Stomach (tissue), 19 donors: ENCODE data around the gene RIOK3. TPM values are rescaled to one million over a fixed set of nuclear protein-coding genes. Genes with fewer than 3 reads are reported as not detected.

Experiments
- DNase-seq, 2 donors: peaks; one replicate each; pipeline versions ENCODE4 v3.0.0 to v3.0.0-alpha.2; 2013 to 2019
- H3K27ac ChIP-seq, 5 donors: fragments of 200-600 bp in 4 of 5; sonication (generic) in 4 of 5; one replicate each; pipeline ENCODE4 v1.5.1; 2013 to 2019; ENCODE audit warnings: mild to moderate bottlenecking in 1 of 5, moderate library complexity in 1 of 5
- H3K27me3 ChIP-seq, 3 donors: fragments of 200-600 bp; sonication (generic); one replicate each; pipeline ENCODE4 v1.5.1; 2017 to 2019; ENCODE audit warnings: mixed run types in 1 of 3
- H3K36me3 ChIP-seq, 4 donors: fragments of 200-600 bp; sonication (generic); 1 replicate in 3 of 4; 2 replicates in 1 of 4; pipeline ENCODE4 v1.5.1; 2016 to 2019
- H3K4me1 ChIP-seq, 4 donors: fragments of 200-600 bp; sonication (generic); one replicate each; pipeline ENCODE4 v1.5.1; 2016 to 2019
- H3K4me3 ChIP-seq, 4 donors: fragments of 200-600 bp; sonication (generic) in 3 of 4; one replicate each; pipeline ENCODE4 v1.5.1; 2016 to 2019; ENCODE audit warnings: mild to moderate bottlenecking in 1 of 4
- H3K9me3 ChIP-seq, 4 donors: fragments of 200-600 bp; sonication (generic); one replicate each; pipeline ENCODE4 v1.5.1; 2016 to 2019
- EP300 ChIP-seq: sonication (generic); formaldehyde crosslinking; IDR thresholded peaks from one replicate; pipeline ENCODE4 v1.6.1; 2017; ENCODE audit warnings: antibody characterized with exemption
- POLR2A ChIP-seq, 4 donors: fragments of 450-650 bp; IDR thresholded peaks; one replicate each; pipeline ENCODE4 v1.6.1; 2016; ENCODE audit warnings: antibody characterized with exemption in 4 of 4, control low read depth in 2 of 4, mild to moderate bottlenecking in 1 of 4, moderate library complexity in 1 of 4
- POLR2AphosphoS5 ChIP-seq, 3 donors: sonication (generic); formaldehyde crosslinking; IDR thresholded peaks; one replicate each; pipeline ENCODE4 v1.6.1; 2016; ENCODE audit warnings: antibody characterized with exemption in 3 of 3
- WGBS, 5 donors: extraction: QIAGEN DNeasy Blood & Tissue Kit in 3 of 5; methylation state at CpG; one replicate each; pipeline versions ENCODE4 v1.1.5 to v1.1.7; 2013 to 2018; 5-methylcytosine and 5-hydroxymethylcytosine counted together
- intact Hi-C: fragments of 100-400 bp; cut with DNase I; formaldehyde crosslinking; loops from one replicate; pipeline ENCODE4 v1.15.1; 2023; ENCODE audit warnings: low total_unique reads
- long read RNA-seq, 10 donors: transcript quantifications; one replicate each; lab custom pipeline, GENCODE V29; 2026
- polyA plus RNA-seq, 3 donors: library from polyadenylated mRNA; stranded (reverse); fragments of 200-250 nt; gene quantifications; one replicate each; pipeline ENCODE4 v1.2.3, GENCODE V29; 2013
- total RNA-seq, 5 donors: library from RNA; depleted of rRNA; stranded (reverse); fragments of >200 nt; gene quantifications; one replicate each; pipeline versions ENCODE4 v1.1.0 to v1.2.3, GENCODE V29; 2014 to 2016
- TF ChIP-seq, protein P1 (sequence below), 7 experiments: fragments of 450-650 bp in 4 of 7; fragments of 200-600 bp in 3 of 7; sonication (generic) in 3 of 7; IDR thresholded peaks; one replicate each; pipeline ENCODE4 v1.5.1; 2016 to 2019; ENCODE audit warnings: antibody characterized with exemption in 7 of 7, control low read depth in 2 of 7, mild to moderate bottlenecking in 1 of 7
- donor health status: healthy with polysubstance abuse.
- donor health status: Bipolar disorder and iron deficiency.
- donor health status: healthy.

Gene RIOK3, protein sequence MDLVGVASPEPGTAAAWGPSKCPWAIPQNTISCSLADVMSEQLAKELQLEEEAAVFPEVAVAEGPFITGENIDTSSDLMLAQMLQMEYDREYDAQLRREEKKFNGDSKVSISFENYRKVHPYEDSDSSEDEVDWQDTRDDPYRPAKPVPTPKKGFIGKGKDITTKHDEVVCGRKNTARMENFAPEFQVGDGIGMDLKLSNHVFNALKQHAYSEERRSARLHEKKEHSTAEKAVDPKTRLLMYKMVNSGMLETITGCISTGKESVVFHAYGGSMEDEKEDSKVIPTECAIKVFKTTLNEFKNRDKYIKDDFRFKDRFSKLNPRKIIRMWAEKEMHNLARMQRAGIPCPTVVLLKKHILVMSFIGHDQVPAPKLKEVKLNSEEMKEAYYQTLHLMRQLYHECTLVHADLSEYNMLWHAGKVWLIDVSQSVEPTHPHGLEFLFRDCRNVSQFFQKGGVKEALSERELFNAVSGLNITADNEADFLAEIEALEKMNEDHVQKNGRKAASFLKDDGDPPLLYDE
- 100 to 1,000 TPM in 1 of 5 donors, 10 to 100 TPM in 4; 49.4 to 140 (median 67.2) TPM for total RNA-seq
- 10 to 100 TPM; 28.3 to 76.7 (median 52.7) TPM for polyA plus RNA-seq
- long read RNA-seq, donor 1, full-length matches to known transcripts: 7 of 7 reads
- long read RNA-seq, donor 1, partial matches to known transcripts: 0 of 7 reads
- long read RNA-seq, donor 1, other reads (novel, unspliced or antisense): 0 of 7 reads
- long read RNA-seq, donor 2, full-length matches to known transcripts: 7 of 7 reads
- long read RNA-seq, donor 2, partial matches to known transcripts: 0 of 7 reads
- long read RNA-seq, donor 2, other reads (novel, unspliced or antisense): 0 of 7 reads
- long read RNA-seq, donor 3, full-length matches to known transcripts: 5 of 5 reads
- long read RNA-seq, donor 3, partial matches to known transcripts: 0 of 5 reads
- long read RNA-seq, donor 3, other reads (novel, unspliced or antisense): 0 of 5 reads
- long read RNA-seq, donor 4, full-length matches to known transcripts: 2 of 2 reads
- long read RNA-seq, donor 4, partial matches to known transcripts: 0 of 2 reads
- long read RNA-seq, donor 4, other reads (novel, unspliced or antisense): 0 of 2 reads
- long read RNA-seq, donor 5, full-length matches to known transcripts: 11 of 17 reads
- long read RNA-seq, donor 5, partial matches to known transcripts: 6 of 17 reads
- long read RNA-seq, donor 5, other reads (novel, unspliced or antisense): 0 of 17 reads
- long read RNA-seq, donor 6, full-length matches to known transcripts: 16 of 28 reads
- long read RNA-seq, donor 6, partial matches to known transcripts: 12 of 28 reads
- long read RNA-seq, donor 6, other reads (novel, unspliced or antisense): 0 of 28 reads
- long read RNA-seq, donor 7, full-length matches to known transcripts: 11 of 11 reads
- long read RNA-seq, donor 7, partial matches to known transcripts: 0 of 11 reads
- long read RNA-seq, donor 7, other reads (novel, unspliced or antisense): 0 of 11 reads
- long read RNA-seq, donor 8, full-length matches to known transcripts: 5 of 5 reads
- long read RNA-seq, donor 8, partial matches to known transcripts: 0 of 5 reads
- long read RNA-seq, donor 8, other reads (novel, unspliced or antisense): 0 of 5 reads
- long read RNA-seq, donor 9, full-length matches to known transcripts: 4 of 4 reads
- long read RNA-seq, donor 9, partial matches to known transcripts: 0 of 4 reads
- long read RNA-seq, donor 9, other reads (novel, unspliced or antisense): 0 of 4 reads
- long read RNA-seq, donor 10, full-length matches to known transcripts: 3 of 3 reads
- long read RNA-seq, donor 10, partial matches to known transcripts: 0 of 3 reads
- long read RNA-seq, donor 10, other reads (novel, unspliced or antisense): 0 of 3 reads

DNA sequence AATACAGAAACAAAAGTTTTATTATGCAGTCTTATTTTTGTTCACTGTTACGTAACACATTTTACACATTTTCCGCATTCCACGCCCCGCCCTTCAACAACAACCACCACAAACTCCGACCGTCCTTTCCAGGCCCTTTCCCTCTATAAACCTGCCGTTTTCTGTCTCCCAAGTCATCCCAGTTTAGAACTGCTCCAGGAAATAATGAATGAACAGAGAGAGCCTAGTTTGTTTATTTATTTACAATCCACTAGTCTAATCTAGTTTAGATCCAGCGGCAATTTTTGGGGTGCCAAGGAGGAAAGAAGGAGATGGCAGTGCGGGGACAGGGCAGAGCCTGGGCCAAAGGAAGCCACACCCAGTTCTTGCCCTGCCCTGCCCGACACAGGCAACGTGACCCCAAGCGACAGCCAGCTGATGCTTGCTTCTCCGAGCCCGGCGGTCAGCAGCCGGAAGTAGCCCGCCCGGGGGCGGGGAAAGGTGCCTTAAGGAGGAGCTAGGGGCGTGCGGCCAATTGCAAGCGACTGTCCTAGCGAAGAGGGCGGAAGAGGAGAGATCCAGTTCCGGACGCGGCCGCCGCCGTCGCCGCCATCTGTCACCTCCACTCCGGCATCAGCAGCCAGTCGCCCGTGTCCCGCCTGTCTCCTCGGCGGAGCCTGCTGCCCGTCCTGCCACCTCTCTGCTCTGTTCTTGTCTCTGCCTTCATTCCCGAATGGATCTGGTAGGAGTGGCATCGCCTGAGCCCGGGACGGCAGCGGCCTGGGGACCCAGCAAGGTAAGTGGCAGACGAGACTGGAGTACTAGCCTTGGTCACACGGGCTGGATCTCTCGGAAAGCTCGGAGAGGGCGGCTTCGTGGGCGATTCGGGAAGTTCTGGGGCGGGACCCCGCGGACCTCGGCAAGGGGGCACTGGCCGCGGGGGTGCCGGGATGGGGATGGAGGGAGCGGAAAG lies at the start of gene RIOK3:
Gene RIOK3 (plus strand): TSS at position 560 of the 952 bp plus-strand sequence. CDS start 153 bp downstream, at position 713.
- TF ChIP-seq POLR2AphosphoS5 (IDR thresholded peaks at IDR 0.05): peak; percentile 73 to 97 (median 94)
- TF ChIP-seq POLR2A (IDR thresholded peaks at IDR 0.05): peak in 2 of 4 donors; percentile 68 to 87
- TF ChIP-seq, protein P1, sequence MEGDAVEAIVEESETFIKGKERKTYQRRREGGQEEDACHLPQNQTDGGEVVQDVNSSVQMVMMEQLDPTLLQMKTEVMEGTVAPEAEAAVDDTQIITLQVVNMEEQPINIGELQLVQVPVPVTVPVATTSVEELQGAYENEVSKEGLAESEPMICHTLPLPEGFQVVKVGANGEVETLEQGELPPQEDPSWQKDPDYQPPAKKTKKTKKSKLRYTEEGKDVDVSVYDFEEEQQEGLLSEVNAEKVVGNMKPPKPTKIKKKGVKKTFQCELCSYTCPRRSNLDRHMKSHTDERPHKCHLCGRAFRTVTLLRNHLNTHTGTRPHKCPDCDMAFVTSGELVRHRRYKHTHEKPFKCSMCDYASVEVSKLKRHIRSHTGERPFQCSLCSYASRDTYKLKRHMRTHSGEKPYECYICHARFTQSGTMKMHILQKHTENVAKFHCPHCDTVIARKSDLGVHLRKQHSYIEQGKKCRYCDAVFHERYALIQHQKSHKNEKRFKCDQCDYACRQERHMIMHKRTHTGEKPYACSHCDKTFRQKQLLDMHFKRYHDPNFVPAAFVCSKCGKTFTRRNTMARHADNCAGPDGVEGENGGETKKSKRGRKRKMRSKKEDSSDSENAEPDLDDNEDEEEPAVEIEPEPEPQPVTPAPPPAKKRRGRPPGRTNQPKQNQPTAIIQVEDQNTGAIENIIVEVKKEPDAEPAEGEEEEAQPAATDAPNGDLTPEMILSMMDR (IDR thresholded peaks at IDR 0.05): peak in 2 of 7 experiments; percentile 16 to 17
- TF ChIP-seq EP300: peak; percentile 29
- peak within 1 kb of the TSS; percentile 69 to 95 (median 90) for H3K4me3 ChIP-seq
- DNase-seq: peak; percentile 98 to 99
- peaks cover 0 to 11% (median 5%) of the 10 kb centered on the region in 4 donors for H3K36me3 ChIP-seq
- H3K27me3 ChIP-seq: no peaks in the 10 kb centered on the region
- 0 to 1% (median 1%) methylated on average over 37 to 60 of the region's 60 CpGs for WGBS, 5 donors
- H3K27ac ChIP-seq: peak within 1 kb of the TSS; percentile 93 to 98 (median 97)
- intact Hi-C loops: no loop called here
- peaks cover 26 to 54% (median 41%) of the 10 kb centered on the region in 4 donors for H3K4me1 ChIP-seq
- no peaks in the 10 kb centered on the region for H3K9me3 ChIP-seq

DNA sequence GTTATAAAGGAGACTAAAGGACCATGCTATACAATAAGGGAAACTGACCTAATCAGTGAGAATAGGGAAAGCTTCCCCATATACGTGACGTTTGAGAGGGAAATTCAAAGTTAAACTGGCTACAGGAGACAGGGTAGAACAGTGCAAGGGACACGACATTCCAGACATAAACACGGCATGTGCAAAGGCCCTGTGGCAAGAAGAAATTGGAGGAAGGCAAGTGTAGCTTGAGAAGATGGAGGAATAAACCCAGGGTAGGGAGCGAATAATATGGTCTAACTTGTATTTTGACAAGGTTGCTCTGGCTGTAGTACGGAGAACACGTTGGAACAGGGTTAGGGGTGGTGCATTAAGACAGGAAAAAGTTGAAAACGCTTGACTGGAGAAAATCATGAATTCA lies 49.8 kb upstream of the RIOK3 start:
- H3K4me1 ChIP-seq: peaks cover 0 to 16% (median 6%) of the 10 kb centered on the region in 4 donors
- no peak for TF ChIP-seq EP300
- H3K4me3 ChIP-seq: no peak overlapping the region
- H3K36me3 ChIP-seq: peaks cover 0 to 3% (median 0%) of the 10 kb centered on the region in 4 donors
- 92 to 99% (median 97%) methylated on average over 8 of the region's 8 CpGs for WGBS, 5 donors
- no peaks in the 10 kb centered on the region for H3K9me3 ChIP-seq
- intact Hi-C loops: no loop called here
- H3K27me3 ChIP-seq: no peaks in the 10 kb centered on the region
- no peak for DNase-seq
- H3K27ac ChIP-seq: no peak overlapping the region

DNA sequence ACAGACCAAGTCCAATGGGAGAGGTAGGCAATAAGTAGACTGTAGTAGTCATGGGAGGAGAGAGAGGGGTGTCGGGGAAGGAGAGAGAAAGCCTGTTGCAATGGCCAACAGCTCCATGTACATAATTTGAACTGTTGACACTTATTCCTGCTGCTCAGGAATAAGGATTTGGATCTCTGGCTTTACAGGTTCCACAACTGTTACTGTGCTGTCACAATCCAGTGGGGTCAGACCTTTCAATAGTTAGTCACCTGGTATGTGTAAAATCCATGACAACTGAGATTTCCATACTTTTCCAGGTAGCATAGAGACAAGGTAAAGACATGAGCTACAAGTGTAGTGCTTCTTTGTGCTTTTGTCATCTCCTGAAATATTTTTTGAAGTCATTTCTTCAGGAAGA lies 47.5 kb upstream of the RIOK3 start:
- 93 to 100% (median 100%) methylated on average over 1 of the region's 1 CpG for WGBS, 5 donors
- Histone ChIP-seq H3K36me3 (peaks cover 0 to 3% (median 0%) of the 10 kb centered on the region in 4 donors), H3K4me1 (peaks cover 0 to 16% (median 6%) of the 10 kb centered on the region in 4 donors), H3K4me3 (no peak overlapping the region), H3K27me3 (no peaks in the 10 kb centered on the region), H3K9me3 (no peaks in the 10 kb centered on the region), H3K27ac (no peak overlapping the region)
- TF ChIP-seq POLR2A (IDR thresholded peaks at IDR 0.05): no peak
- TF ChIP-seq, protein P1 (IDR thresholded peaks at IDR 0.05): no peak
- TF ChIP-seq POLR2AphosphoS5 (IDR thresholded peaks at IDR 0.05): no peak
- no peak for TF ChIP-seq EP300
- intact Hi-C loops: no loop called here
- no peak for DNase-seq
